HG02970 (cell line): ENCODE results near the gene LCMT2.

Experiments used
- ATAC-seq: cut with Tn5 transposase; IDR thresholded peaks from one replicate; pipeline ENCODE4 v1.9.1; 2021; ENCODE audit warnings: mild to moderate bottlenecking, moderate library complexity, moderate number of reproducible peaks; ENCODE audit not compliant: unreplicated experiment, low FRiP score

LCMT2 gene, protein sequence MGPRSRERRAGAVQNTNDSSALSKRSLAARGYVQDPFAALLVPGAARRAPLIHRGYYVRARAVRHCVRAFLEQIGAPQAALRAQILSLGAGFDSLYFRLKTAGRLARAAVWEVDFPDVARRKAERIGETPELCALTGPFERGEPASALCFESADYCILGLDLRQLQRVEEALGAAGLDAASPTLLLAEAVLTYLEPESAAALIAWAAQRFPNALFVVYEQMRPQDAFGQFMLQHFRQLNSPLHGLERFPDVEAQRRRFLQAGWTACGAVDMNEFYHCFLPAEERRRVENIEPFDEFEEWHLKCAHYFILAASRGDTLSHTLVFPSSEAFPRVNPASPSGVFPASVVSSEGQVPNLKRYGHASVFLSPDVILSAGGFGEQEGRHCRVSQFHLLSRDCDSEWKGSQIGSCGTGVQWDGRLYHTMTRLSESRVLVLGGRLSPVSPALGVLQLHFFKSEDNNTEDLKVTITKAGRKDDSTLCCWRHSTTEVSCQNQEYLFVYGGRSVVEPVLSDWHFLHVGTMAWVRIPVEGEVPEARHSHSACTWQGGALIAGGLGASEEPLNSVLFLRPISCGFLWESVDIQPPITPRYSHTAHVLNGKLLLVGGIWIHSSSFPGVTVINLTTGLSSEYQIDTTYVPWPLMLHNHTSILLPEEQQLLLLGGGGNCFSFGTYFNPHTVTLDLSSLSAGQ

DNA sequence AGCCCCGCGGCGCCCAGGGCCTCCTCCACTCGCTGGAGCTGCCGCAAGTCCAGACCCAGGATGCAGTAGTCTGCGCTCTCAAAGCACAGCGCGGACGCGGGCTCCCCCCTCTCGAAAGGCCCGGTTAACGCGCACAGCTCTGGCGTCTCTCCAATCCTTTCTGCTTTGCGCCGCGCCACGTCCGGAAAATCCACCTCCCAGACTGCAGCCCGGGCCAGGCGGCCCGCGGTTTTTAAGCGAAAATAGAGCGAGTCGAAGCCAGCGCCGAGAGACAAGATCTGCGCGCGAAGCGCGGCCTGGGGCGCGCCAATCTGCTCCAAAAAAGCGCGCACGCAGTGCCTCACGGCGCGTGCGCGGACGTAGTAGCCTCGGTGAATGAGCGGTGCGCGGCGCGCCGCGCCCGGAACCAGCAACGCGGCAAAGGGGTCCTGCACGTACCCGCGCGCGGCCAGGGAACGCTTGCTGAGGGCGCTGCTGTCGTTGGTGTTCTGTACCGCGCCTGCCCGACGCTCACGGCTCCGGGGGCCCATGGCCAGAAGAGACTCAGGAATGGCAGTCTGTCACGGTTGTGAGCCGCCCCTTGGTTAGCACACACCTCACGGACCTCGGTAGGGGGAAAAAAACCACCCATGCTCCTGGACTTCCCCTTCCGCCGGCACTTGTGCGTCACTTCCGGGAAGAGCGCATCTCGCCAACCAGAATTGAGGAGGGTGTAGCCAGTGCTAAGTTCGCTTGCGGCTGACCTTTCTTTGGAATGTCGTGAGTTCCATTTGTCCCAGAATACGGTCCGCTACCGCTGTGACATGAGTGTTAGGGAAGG lies at the start of gene LCMT2:
Gene LCMT2 (minus strand): TSS at position 614 of the 820 bp plus-strand sequence. CDS start 84 bp downstream, at position 530.
- ATAC-seq, result peak; percentile 86

DNA sequence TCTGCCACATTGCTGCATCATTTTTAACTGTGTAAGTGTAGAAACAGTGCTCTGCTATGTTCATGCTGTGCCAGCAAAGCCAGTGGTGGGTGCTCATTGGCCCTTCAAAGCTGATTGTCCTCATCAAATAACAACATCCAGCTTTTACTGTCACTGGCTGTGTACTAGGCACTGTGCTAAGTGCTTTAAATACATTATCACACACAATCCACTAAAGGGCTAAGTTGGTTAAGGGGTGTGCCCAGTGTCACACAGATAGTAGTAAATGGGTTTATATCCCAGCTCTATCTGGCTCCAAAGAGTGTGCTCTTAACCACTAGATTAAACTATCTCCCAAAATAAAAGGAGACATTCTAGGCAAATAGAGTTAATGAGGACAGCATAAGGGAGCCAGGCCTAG lies 48.2 kb upstream of the LCMT2 start:
- ATAC-seq, result no peak

DNA sequence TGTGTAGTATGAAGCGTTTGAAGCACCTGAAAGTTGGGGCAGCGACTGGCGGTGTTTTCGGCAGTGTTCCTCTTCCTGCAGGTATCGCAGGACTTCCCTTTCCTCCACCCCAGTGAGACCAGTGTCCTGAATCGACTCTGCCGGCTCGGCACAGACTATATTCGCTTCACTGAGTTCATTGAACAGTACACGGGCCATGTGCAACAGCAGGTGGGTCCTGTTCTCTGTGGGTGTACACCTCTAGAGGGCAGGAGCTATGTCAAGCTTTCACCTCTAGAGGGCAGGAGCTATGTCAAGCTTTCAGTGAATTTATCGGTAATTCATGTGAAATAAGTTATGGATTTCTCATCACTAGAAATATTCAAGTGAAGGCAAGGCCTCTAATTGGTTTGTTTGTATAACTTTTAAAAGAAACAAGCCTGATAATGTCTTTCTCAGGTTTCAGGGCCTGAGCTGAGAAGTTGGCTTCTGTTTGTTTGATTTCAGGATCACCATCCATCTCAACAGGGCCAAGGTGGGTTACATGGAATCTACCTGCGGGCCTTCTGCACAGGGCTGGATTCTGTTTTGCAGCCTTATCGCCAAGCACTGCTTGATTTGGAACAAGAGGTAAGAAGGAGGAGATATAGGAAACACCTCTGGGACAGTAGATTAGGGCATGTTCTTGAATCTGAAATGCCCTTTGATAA lies 45.8 kb upstream of the LCMT2 start:
- ATAC-seq, result no peak

DNA sequence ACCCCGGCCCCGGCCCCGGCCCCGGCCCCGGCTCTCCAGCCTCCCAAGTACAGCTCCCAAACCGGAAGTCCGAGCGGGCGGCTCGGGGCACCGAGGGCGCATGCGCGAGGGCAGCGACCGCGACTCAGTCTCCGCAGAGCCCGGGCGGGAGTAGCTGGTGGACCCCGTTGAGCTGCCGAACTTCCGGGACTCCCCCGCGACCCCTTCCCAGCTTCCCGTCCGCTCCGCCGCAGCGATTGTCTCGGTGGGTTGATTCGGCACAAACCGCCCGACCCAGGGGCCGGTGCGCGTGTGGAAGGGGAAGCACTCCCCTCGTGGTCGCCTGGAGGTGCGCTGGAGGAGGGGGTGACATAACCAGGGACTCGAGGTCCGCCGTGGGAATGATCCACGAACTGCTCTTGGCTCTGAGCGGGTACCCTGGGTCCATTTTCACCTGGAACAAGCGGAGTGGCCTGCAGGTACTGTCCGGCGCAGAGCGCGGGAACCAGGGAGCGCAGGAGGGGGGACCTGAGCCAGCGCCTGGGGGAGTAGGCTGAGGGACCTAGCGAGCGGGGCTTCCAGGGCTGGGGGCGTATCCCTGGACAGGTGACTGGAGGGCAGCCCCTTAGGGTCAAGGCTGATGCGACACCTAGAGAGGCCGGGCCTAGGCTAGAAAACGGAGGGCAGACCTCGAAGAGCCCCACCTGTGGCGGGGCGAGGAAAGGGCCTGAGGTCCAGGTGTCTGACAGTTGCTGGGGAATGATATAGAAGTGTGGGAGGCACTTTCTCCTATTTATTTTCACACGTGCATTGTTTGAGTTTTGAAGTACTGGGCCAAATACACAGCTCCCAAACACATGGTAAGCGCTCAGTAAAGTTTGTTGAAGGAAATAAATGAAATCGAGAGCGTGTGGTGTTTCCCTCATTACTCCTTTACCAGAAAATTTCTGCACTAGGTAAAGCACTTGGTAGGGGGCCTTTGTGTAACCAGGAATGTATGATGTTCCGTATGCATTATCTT lies 40.9 kb upstream of the LCMT2 start, which contains the start of the genes TUBGCP4 and ZSCAN29:
Gene TUBGCP4 (plus strand): TSS at position 127 of the 1,000 bp plus-strand sequence. CDS start 254 bp downstream, at position 381.
Gene ZSCAN29 (minus strand): TSS at position 69 of the 1,000 bp plus-strand sequence. CDS start 1,130 bp downstream, outside the sequence.
- ATAC-seq, result peak; percentile 86

DNA sequence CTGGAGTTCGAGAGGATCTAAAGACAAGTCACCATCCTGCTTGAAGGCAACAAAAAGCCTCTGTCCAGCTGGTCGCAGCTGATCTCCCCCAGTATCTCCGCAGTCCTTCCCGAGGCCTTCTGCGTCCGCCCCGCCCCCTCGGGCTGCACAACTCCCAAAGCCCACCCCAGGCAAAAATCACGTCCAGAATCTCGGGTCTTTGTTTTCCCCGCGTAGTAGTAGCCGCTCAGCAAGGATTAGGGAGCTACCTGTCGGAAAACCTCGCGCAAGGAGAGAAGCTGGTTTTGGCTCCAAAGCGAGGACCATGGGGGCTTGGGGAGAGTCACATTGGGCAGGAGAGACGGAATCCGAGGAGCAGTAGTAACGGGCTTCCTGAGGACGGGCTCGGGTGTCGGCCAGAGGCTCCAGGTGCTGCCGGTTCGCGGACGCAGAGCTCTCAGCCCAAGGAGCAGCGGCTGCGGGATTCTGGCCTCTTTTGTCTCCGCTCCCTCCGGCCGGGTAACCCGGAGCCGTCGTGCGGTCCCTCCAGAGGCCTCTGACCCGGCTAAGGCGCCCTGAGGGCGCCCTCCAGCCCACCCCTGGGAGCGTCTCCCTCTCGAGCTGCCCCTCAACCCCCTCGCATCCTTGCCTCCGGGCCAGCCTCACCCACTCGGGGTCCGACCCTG lies 40.1 kb upstream of the LCMT2 start:
- peak; percentile 30 for ATAC-seq

DNA sequence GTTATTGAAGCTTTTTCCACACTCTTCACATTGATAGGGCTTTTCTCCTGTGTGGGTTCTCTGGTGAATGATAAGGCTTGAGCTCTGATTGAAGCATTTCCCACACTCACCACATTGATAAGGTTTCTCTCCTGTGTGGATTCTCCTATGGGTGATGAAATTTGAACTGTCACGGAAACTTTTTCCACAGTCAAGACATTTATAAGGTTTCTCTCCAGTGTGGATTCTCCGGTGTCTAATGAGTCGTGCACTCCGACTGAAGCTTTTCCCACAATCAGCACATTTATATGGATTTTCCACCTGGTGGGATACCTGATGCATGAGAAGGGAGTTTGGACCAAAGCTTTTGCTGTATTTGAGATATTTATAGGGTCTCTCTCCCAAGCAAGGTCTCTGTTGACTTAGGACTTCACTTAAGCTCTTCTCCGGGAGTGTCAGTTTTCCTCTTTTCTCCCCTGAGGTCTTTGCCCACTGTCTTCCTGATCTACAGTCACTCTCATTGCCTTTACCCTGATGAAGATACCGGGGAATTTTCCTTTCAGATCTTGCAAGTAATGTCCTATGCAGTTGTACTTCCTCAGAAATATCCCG lies 31.0 kb upstream of the LCMT2 start:
- ATAC-seq, result no peak

DNA sequence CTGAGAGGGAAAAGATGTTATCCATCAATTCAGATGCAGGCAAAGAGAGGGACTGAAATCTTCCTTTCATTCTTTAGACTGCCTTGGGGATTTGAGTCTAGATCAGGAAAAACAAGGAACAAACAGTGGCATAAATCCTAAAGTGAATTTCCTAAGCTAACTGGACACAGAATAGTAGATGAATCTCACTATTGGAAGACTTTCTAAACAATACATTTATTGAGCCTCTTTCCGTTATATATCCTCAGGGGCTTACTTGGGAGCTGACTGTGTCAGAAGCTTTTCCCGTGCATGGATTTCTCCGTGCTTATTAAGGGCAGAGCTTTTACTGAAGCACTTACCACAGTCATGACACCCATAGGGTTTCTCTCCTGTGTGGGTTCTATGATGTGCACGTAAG lies 30.4 kb upstream of the LCMT2 start:
- no peak for ATAC-seq

DNA sequence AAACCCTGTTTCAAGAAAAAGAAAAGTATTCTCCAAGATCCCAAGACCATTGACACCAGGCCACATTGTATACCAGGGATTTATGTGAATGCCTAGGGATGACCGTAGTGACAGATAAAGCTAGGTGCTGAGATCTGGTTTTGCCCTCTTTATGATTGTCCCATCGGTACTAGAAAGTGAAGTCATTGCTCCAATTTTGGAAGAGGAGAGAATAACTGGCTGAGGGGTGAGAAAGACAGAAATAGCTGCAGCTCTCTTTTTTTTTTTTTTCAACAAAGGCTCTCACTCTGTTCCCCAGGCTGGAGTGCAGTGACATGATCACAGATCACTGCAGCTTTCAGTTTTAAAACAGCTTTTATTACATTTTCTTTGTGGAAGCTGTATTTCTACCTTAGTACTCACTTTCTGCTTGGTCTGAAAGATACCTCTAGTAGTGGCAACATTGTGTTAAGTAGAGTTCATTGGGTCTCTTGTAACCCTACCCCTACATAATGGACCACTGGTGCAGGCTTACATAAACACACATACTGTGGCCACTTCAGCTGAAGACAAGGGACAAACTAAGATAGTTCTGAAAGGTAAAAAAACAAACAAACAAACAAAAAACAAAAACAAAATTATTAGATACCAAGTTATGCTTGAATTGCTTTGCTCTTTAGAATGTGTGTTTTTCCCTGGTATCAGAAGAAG lies 22.5 kb upstream of the LCMT2 start:
- ATAC-seq, result no peak

DNA sequence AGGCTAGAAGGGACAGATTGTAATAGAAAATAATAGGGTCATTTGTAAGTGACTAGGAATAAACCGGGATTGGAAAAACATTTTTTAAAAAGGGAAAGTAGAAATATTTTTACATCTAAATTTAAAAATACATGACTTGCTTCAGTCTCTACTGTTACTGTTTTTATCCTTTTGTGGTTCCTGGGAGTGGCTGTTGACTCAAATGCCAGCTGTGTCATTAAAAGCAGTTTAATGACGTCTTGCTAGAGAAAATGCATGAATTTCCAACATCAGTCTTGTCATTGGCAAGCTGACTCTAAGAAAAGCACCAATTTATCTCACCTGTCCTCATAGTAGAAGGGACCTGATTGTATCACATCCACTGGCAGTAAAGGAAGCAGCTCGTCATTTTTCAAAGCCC lies 16.7 kb upstream of the LCMT2 start:
- ATAC-seq, result no peak

DNA sequence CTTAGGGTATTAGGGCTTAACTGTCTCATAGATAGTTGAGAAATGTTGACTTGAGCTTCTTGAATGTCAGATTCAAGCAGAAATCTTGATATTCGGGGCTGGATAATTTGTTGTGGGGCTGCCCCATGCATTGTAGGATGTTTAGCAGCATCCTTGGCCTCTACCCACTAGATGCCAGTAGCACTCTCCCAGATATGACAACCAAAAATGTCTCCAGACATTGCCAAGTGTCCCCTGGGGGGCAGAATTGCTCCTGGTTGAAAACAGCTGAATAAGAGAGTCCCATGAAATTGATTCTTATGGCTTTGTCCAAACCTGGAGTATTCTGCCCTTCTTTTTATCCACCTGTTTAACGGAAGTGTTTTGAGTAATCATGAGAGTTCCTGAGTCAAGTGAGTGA lies 15.9 kb upstream of the LCMT2 start:
- ATAC-seq, result no peak

DNA sequence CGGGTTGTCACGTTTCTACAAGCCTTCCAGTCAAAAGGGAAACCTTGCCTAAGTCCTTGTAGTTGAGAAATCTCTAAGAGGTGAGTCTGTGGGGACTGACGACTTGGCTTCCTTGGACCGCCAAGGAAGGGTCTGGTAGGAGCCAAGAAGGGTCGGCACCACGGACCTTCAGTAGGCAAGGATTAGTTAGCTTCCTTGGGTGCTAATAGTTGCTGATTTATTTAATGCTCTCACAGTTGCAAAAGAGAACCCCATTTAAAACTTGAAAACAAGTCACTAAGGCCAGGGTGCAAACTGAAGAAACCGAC lies 361 bp upstream of the LCMT2 start:
- ATAC-seq, result peak; percentile 7

DNA sequence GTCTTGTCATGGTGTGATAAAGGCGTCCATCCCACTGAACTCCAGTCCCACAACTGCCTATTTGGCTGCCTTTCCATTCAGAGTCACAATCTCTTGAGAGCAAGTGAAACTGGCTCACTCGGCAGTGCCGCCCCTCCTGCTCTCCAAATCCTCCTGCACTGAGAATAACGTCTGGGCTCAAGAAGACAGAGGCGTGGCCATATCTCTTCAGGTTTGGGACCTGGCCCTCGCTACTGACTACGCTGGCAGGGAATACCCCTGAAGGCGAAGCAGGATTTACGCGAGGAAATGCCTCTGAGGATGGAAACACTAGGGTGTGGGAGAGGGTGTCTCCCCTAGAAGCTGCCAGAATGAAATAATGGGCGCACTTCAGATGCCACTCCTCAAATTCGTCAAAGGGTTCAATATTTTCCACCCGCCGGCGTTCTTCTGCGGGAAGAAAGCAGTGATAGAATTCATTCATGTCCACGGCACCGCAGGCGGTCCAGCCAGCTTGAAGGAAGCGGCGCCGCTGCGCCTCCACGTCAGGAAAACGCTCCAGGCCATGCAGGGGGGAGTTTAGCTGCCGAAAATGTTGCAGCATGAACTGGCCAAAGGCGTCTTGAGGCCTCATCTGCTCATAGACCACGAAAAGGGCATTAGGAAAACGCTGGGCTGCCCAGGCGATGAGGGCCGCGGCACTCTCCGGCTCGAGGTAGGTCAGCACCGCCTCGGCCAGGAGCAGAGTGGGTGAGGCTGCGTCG lies 985 bp downstream of the LCMT2 start:
- ATAC-seq, result no peak

DNA sequence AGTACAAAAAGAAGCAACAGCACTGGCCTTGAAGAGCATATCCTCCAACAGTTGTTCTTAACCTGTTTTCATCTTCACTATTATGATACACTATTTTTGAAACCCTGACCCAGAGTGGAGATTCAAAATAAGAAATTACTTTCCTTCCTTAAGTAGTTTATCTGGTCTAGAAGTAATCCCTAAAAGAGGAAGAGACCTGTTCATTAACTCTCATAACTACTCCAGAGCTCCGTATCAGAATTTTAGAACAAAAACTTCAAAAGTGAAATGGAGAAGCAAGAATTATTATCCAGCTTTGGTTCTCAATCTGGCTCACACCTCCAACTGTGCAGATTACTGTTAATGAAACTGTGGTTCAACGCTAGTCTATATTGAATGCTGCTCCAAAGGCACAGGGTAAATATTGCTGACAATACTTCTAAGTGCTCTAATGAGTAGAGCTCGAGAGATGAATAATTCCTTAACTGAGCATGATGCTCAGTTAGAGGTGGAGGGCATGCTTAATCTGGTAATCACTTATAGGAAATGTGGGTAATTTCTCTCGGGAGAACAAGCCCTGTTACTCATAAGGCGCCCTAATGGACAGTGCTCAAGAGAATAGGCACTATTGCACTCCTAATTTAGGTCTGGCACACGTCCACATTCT lies 5.2 kb downstream of the LCMT2 start:
- no peak for ATAC-seq

DNA sequence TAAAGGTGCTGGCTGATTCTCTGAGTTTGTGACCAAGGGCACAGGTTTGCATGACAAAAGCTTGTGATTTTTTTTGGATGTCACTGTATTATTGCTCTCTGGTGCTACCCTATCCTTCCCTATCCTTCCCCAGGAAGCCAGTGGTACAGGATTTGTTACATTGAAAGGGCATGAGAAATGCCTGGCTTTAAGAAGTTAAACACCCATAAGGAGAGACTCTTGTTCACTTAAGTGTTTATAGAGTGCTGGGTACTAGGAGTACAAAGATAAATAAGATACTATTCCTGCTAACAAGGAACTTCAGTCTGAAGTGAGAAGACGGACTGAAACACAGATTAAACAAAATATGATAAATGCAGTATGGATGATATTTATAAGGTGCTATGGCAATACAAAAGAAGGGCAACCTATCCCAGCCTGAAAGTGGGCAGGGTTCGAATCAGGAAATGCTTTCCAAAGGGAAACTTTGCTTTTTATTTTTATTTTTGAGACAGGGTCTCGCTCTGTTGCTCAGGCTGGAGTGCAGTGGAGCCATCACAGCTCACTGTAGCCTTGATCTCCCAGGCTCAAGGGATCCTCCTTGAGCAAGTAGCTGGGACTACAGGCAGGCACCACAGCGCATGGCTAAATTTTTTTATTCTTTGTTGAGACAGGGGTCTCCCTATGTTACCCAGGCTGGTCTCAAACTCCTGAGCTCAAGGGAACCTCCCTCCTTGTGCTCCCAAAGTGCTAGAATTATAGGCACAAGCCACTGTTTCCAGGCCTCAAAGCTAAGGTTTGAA lies 11.2 kb downstream of the LCMT2 start:
- ATAC-seq, result no peak

DNA sequence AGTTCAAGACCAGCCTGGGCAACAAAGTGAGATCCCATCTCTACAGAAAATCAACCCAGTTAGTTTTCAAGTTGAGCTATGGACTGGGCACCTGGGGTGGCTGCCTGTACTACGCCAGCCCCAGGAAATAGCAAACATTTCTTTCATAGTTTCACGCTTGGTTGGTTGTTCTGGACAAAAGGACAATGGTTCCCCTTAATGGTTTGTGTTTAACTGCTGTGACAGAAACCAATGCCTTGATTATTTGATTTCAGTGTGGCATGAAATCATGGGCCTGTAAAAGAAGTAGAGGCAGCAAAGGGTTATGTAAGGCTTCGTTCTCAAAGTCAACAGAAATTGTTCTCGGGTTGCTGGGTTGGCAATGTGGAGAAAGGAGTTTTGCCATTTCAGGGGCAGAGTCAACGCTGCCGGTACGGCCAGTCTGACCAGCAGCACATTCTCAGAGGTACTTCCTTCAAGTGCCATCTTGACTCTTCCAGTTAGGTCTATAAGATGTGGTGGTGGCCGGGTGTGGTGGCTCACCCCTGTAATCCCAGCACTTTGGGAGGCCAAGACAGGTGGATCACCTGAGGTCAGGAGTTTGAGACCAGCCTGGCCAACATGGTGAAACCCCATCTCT lies 12.7 kb downstream of the LCMT2 start:
- ATAC-seq, result no peak
